ENCODE results near the gene CDKN3. TPM values are rescaled to one million over a fixed set of nuclear protein-coding genes. Genes with fewer than 3 reads are reported as not detected.

CDKN3 gene
- total RNA-seq, 1 donor from 2014 or later = 15.7 TPM

- Histone ChIP-seq H3K9ac (ENCODE audit: low read depth in 1 of 3, low read length in 3 of 3) (no peak overlapping the region), H3K27me3 (ENCODE audit: control insufficient read depth in 3 of 3, insufficient read depth in 3 of 3, low read length in 3 of 3) (no peaks in the 10 kb centered on the region), H3K36me3 (ENCODE audit: control insufficient read depth in 3 of 3, insufficient read depth in 3 of 3, low read length in 3 of 3) (no peaks in the 10 kb centered on the region), H3K27ac (ENCODE audit: low read depth, low read length) (no peak overlapping the region), H3K9me3 (ENCODE audit: control insufficient read depth in 3 of 3, low read length in 3 of 3) (peaks cover 0 to 3% (median 0%) of the 10 kb centered on the region in 3 donors), H3K4me1 (ENCODE audit: control insufficient read depth in 3 of 3, insufficient read depth in 3 of 3, low read length in 3 of 3) (peaks cover 0 to 3% (median 2%) of the 10 kb centered on the region in 3 donors), H3K4me3 (ENCODE audit: low read length in 3 of 3) (no peak overlapping the region)
Measured at GRCh38 chr14:54354968-54355641, 41.7 kb upstream of the CDKN3 start.

- H3K4me3 ChIP-seq (ENCODE audit: low read length in 3 of 3) = no peak overlapping the region
- H3K9ac ChIP-seq (ENCODE audit: low read depth in 1 of 3, low read length in 3 of 3) = no peak overlapping the region
- H3K27me3 ChIP-seq (ENCODE audit: control insufficient read depth in 3 of 3, insufficient read depth in 3 of 3, low read length in 3 of 3) = no peaks in the 10 kb centered on the region
- peaks cover 0 to 3% (median 0%) of the 10 kb centered on the region in 3 donors for H3K9me3 ChIP-seq (ENCODE audit: control insufficient read depth in 3 of 3, low read length in 3 of 3)
- no peaks in the 10 kb centered on the region for H3K36me3 ChIP-seq (ENCODE audit: control insufficient read depth in 3 of 3, insufficient read depth in 3 of 3, low read length in 3 of 3)
- no peaks in the 10 kb centered on the region for H3K4me1 ChIP-seq (ENCODE audit: control insufficient read depth in 3 of 3, insufficient read depth in 3 of 3, low read length in 3 of 3)
- no peak overlapping the region for H3K27ac ChIP-seq (ENCODE audit: low read depth, low read length)
Measured at GRCh38 chr14:54355698-54356097, 41.1 kb upstream of the CDKN3 start.

DNA sequence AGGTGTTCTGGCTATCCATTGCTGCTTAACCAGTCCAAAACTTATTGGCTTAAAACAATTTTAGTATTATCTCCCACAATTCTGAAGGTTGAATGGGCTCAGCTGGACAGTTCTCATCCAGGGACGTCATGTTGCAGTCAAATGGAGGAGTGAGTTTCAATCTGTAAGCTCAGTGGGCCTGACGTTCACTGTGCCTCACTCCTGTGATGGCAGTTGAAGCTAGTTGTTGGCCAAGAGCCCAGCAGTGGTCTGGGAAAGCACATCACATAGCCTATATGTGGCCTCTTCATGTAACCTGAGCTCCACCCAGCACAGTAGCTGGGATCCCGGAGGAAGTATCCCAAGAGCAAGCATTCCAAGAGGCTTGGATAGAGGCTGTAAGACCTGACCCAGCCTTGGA is 40.6 kb upstream of the CDKN3 start:
- Histone ChIP-seq H3K4me3 (ENCODE audit: low read length in 3 of 3) (no peak overlapping the region), H3K27ac (ENCODE audit: low read depth, low read length) (no peak overlapping the region), H3K9me3 (ENCODE audit: control insufficient read depth in 3 of 3, low read length in 3 of 3) (peaks cover 0 to 3% (median 0%) of the 10 kb centered on the region in 3 donors), H3K9ac (ENCODE audit: low read depth in 1 of 3, low read length in 3 of 3) (no peak overlapping the region), H3K4me1 (ENCODE audit: control insufficient read depth in 3 of 3, insufficient read depth in 3 of 3, low read length in 3 of 3) (no peaks in the 10 kb centered on the region), H3K36me3 (ENCODE audit: control insufficient read depth in 3 of 3, insufficient read depth in 3 of 3, low read length in 3 of 3) (no peaks in the 10 kb centered on the region), H3K27me3 (ENCODE audit: control insufficient read depth in 3 of 3, insufficient read depth in 3 of 3, low read length in 3 of 3) (no peaks in the 10 kb centered on the region)

- H3K9me3 ChIP-seq (ENCODE audit: control insufficient read depth in 3 of 3, low read length in 3 of 3) = no peaks in the 10 kb centered on the region
- H3K27ac ChIP-seq (ENCODE audit: low read depth, low read length) = no peak overlapping the region
- no peaks in the 10 kb centered on the region for H3K27me3 ChIP-seq (ENCODE audit: control insufficient read depth in 3 of 3, insufficient read depth in 3 of 3, low read length in 3 of 3)
- no peak overlapping the region for H3K4me3 ChIP-seq (ENCODE audit: low read length in 3 of 3)
- H3K9ac ChIP-seq (ENCODE audit: low read depth in 1 of 3, low read length in 3 of 3) = no peak overlapping the region
- H3K36me3 ChIP-seq (ENCODE audit: control insufficient read depth in 3 of 3, insufficient read depth in 3 of 3, low read length in 3 of 3) = no peaks in the 10 kb centered on the region
- H3K4me1 ChIP-seq (ENCODE audit: control insufficient read depth in 3 of 3, insufficient read depth in 3 of 3, low read length in 3 of 3) = peaks cover 5 to 7% (median 5%) of the 10 kb centered on the region in 3 donors
Measured at GRCh38 chr14:54360667-54361066, 36.1 kb upstream of the CDKN3 start.

DNA sequence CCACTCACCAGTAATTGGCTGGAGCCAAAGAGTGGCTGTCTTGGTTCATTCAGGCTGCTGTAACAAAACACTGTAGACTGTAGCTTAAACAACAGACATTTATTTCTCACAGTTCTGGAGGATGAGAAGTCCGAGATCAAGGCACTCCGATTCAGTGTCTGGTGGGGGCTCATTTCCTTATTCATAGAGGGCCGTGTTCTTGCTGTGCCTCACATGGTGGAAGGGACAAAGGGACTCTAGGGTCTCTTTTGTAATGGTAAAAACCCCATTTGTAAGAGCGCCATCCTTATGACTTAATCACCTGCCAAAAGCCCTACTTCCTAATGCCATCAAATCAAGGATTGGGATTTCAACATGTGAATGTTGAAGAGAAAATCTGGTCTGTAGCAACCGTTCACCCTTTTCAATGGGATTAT is 34.7 kb upstream of the CDKN3 start:
- peaks cover 5 to 7% (median 5%) of the 10 kb centered on the region in 3 donors for H3K4me1 ChIP-seq (ENCODE audit: control insufficient read depth in 3 of 3, insufficient read depth in 3 of 3, low read length in 3 of 3)
- H3K27ac ChIP-seq (ENCODE audit: low read depth, low read length) = no peak overlapping the region
- no peaks in the 10 kb centered on the region for H3K27me3 ChIP-seq (ENCODE audit: control insufficient read depth in 3 of 3, insufficient read depth in 3 of 3, low read length in 3 of 3)
- no peaks in the 10 kb centered on the region for H3K36me3 ChIP-seq (ENCODE audit: control insufficient read depth in 3 of 3, insufficient read depth in 3 of 3, low read length in 3 of 3)
- H3K9me3 ChIP-seq (ENCODE audit: control insufficient read depth in 3 of 3, low read length in 3 of 3) = no peaks in the 10 kb centered on the region
- H3K4me3 ChIP-seq (ENCODE audit: low read length in 3 of 3) = no peak overlapping the region
- H3K9ac ChIP-seq (ENCODE audit: low read depth in 1 of 3, low read length in 3 of 3) = no peak overlapping the region

DNA sequence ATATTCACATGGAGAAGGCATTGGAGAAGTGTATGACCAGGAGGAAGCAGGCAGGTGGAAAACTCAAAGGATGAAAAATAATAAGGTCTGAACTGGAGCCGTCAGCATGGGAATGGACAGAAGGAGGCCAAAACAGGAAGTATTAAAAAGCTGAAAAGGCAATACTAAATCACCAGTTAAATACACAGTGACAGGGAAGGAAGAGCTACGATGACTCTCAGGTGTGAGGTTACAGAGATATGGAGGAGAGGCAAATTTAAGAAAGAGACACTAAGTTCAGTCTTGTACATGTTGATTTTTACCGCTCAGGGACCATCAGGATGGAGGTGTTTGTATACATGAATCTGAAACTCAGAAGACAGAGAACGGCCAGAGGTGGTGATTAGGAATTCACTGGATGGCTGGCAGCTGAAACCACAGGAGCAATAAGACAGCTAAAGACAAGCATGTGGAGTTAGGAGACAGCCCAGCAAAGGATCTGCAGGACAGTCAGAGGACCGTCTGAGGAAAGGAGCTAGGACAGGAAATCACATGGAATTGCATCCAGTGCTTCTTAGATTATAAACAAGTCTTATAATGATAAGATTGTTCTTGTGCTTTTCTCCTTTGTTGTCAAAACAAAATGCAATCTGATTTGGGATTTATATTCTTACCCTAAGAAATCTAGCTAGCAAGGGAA is 33.9 kb upstream of the CDKN3 start:
- Histone ChIP-seq H3K4me3 (ENCODE audit: low read length in 3 of 3) (no peak overlapping the region), H3K27ac (ENCODE audit: low read depth, low read length) (no peak overlapping the region), H3K27me3 (ENCODE audit: control insufficient read depth in 3 of 3, insufficient read depth in 3 of 3, low read length in 3 of 3) (no peaks in the 10 kb centered on the region), H3K36me3 (ENCODE audit: control insufficient read depth in 3 of 3, insufficient read depth in 3 of 3, low read length in 3 of 3) (no peaks in the 10 kb centered on the region), H3K4me1 (ENCODE audit: control insufficient read depth in 3 of 3, insufficient read depth in 3 of 3, low read length in 3 of 3) (peaks cover 5 to 7% (median 5%) of the 10 kb centered on the region in 3 donors), H3K9ac (ENCODE audit: low read depth in 1 of 3, low read length in 3 of 3) (no peak overlapping the region), H3K9me3 (ENCODE audit: control insufficient read depth in 3 of 3, low read length in 3 of 3) (no peaks in the 10 kb centered on the region)

DNA sequence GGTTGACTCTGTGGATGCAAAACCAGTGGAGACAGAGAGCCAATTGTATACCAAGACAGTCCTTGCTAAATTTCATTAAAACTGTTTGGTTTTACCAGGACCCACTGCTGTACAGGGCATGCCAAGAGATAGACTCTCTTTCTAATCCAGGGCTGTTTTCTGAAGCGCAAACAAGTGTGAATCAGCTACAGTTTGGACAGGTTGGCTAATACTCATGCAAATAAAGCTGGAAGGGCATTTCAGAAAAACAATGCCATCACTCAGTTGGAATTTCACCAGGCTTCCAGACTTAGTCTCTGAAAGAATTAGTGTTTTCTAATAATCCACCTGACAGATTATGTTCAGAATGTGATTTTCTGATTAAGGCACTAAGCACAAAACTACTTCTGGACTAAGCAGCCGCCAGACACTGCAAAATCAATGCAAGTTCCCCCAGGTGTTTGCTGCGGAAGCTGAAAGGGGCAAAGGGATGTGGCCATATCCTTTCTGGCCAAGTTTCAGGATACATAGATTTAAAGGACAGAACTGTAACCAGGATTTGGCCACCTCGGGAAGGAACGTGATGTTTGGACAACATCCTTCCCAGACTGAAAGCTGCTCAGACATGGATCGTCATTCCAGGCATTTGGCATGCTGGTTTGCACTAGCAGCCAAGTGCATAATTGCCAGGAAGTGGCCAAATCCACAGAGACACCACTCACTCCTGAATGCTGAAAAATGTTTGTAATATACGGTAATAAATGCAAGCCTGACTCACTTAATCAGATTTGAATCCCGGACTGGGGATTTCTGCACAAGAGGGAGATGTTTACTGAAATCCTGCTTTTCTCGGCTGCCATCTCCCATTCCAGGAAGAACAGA is 32.0 kb upstream of the CDKN3 start:
- H3K9me3 ChIP-seq (ENCODE audit: control insufficient read depth in 3 of 3, low read length in 3 of 3) = no peaks in the 10 kb centered on the region
- no peaks in the 10 kb centered on the region for H3K27me3 ChIP-seq (ENCODE audit: control insufficient read depth in 3 of 3, insufficient read depth in 3 of 3, low read length in 3 of 3)
- peak overlapping the region in 1 of 3 donors; percentile 32 for H3K4me3 ChIP-seq (ENCODE audit: low read length in 3 of 3)
- peak overlapping the region; percentile 78 for H3K27ac ChIP-seq (ENCODE audit: low read depth, low read length)
- no peaks in the 10 kb centered on the region for H3K36me3 ChIP-seq (ENCODE audit: control insufficient read depth in 3 of 3, insufficient read depth in 3 of 3, low read length in 3 of 3)
- peaks cover 5 to 7% (median 5%) of the 10 kb centered on the region in 3 donors for H3K4me1 ChIP-seq (ENCODE audit: control insufficient read depth in 3 of 3, insufficient read depth in 3 of 3, low read length in 3 of 3)
- H3K9ac ChIP-seq (ENCODE audit: low read depth in 1 of 3, low read length in 3 of 3) = no peak overlapping the region

DNA sequence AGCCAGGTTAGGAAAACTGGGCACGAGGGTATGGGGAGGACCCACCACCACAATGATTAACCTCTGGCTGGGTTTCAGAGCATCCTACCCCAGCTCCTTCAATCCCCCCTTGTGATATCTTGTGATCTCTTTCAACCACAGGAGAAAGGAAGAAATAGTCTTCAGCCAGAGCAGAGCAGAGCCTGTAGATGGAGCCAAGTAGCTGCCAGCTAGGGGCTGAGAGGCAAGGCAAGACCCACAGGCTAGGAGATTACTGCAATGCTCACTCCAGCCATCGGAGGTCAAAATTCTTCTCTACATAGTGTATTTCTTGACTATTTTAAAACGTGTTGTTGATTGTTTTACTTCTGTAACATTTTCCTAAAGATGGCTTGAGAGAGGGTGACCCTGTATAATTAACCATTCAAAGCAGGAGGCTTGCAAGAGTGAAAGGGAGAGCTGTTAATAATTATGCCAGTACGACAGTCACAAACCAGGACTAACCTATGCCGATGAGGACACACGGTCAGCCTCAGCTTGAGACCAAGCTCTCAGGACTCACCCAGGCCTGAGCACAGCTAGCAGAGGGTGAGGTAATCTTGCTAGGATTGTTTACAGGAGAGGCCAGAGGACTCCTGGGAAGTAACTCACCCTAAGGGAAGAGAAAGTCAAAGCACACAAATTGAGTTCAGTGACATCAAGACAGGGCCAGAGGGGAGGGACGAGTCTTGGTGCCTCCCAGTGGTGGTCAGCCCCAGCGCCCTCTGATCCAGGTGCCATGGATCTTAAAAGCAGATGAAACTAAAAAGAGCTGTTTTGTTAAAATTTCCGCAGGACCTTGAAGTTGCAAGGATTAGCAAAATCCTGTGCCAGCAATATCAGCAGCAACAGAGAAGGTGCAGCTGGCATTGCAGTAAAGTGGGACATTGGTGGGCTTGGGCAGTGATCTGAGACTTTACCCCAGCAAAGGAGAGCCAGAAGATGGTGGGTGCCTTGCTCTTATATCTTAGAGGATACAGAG is 29.8 kb upstream of the CDKN3 start:
- no peak overlapping the region for H3K9ac ChIP-seq (ENCODE audit: low read depth in 1 of 3, low read length in 3 of 3)
- no peaks in the 10 kb centered on the region for H3K36me3 ChIP-seq (ENCODE audit: control insufficient read depth in 3 of 3, insufficient read depth in 3 of 3, low read length in 3 of 3)
- peaks cover 5 to 7% (median 5%) of the 10 kb centered on the region in 3 donors for H3K4me1 ChIP-seq (ENCODE audit: control insufficient read depth in 3 of 3, insufficient read depth in 3 of 3, low read length in 3 of 3)
- no peaks in the 10 kb centered on the region for H3K9me3 ChIP-seq (ENCODE audit: control insufficient read depth in 3 of 3, low read length in 3 of 3)
- H3K27me3 ChIP-seq (ENCODE audit: control insufficient read depth in 3 of 3, insufficient read depth in 3 of 3, low read length in 3 of 3) = no peaks in the 10 kb centered on the region
- no peak overlapping the region for H3K4me3 ChIP-seq (ENCODE audit: low read length in 3 of 3)
- peak overlapping the region; percentile 78 for H3K27ac ChIP-seq (ENCODE audit: low read depth, low read length)

DNA sequence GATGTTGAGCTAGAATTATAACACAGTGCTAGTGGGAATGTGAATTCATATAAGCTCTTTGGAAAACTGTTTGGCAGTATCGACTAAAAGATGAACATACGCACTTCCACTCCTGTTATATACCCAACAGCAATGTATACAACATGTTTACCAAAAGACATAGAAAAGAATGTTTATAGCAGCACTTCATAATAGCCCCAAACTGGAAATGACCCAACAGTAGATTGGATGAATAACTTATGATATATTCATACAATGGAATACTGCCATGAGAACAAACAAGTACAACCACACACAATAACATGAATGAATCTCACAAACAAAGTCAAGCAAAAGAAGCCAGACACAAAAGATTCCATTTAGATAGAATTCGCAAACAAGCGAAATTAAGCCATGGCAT is 28.5 kb upstream of the CDKN3 start:
- H3K9ac ChIP-seq (ENCODE audit: low read depth in 1 of 3, low read length in 3 of 3) = no peak overlapping the region
- no peaks in the 10 kb centered on the region for H3K27me3 ChIP-seq (ENCODE audit: control insufficient read depth in 3 of 3, insufficient read depth in 3 of 3, low read length in 3 of 3)

More for the DNA sequence above, 28.5 kb upstream of the CDKN3 start:
- no peak overlapping the region for H3K4me3 ChIP-seq (ENCODE audit: low read length in 3 of 3)
- no peak overlapping the region for H3K27ac ChIP-seq (ENCODE audit: low read depth, low read length)
- H3K36me3 ChIP-seq (ENCODE audit: control insufficient read depth in 3 of 3, insufficient read depth in 3 of 3, low read length in 3 of 3) = no peaks in the 10 kb centered on the region
- H3K9me3 ChIP-seq (ENCODE audit: control insufficient read depth in 3 of 3, low read length in 3 of 3) = no peaks in the 10 kb centered on the region
- peaks cover 5 to 7% (median 5%) of the 10 kb centered on the region in 3 donors for H3K4me1 ChIP-seq (ENCODE audit: control insufficient read depth in 3 of 3, insufficient read depth in 3 of 3, low read length in 3 of 3)

All from skeletal muscle tissue (tissue), 4 donors.